Measurements from ENCODE around the gene EFHC2.
A peak's percentile ranks its signal among the peaks of the same experiment; 100 is the strongest.

EFHC2 gene
- long read RNA-seq, donor 1: 0 reads
- long read RNA-seq, donor 2: 0 reads
- long read RNA-seq, donor 3: 0 reads
- long read RNA-seq, donor 4: 0 reads
- long read RNA-seq, donor 5, partial matches to known transcripts: 0 of 2 reads
- long read RNA-seq, donor 5, other reads (novel, unspliced or antisense): 0 of 2 reads
- long read RNA-seq, donor 6: 0 reads
- long read RNA-seq, donor 7: 0 reads
- long read RNA-seq, donor 8, partial matches to known transcripts: 0 of 3 reads
- long read RNA-seq, donor 8, other reads (novel, unspliced or antisense): 0 of 3 reads

- DNase-seq: peak; percentile 45
Observed at GRCh38 chrX:44343412-44344141, at the start of gene EFHC2. TSS of gene EFHC2 (minus strand) at chrX:44343672. CDS start at chrX:44343588, 84 bp downstream.

DNA sequence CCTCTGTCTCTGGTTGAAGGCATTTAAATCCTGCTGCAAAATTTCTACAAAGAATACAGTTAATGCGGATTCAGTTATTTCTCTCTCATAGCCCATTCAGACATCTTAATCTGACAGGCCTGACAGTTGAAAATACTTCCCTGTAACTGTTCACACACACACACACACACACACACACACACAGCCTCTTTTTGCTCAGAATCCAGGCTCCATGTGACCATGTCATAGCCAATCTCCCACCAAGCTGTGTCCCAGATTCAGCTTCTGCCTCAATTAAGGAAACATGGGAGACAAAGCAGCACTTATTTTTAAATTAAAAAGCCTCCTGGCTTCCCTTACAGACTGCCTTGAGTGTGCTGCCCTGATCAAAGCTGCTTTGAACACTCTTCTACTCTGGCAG, 49.3 kb upstream of the EFHC2 start:
- no peak for DNase-seq

DNA sequence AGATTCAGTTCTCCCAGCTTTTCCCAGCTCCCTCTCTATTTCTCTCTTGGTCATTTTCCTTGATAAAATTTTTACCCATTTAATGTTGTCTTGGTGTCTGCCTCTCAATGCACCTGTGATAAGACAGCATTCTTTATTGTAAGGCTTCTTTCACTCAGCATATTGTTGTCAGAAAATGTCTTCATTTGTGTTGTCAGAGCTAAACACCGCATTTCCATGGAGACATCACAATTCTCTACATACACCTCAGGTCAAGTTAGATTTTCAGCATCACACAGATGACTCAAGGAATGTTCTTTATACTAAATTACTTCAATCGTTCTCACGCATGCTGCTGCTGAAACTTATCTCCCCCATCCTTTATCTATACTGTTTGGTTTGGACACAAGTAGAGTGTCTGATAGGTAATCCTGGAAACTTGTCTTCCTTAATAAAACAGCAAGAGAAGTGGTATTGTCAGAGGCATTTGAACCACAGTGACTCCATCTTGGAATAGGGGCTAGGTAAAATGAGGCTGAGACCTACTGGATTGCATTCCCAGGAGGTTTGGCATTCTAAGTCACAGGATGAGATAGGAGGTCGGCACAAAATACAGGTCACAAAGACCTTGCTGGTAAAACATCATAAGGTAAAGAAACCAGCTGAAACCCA, 41.3 kb upstream of the EFHC2 start:
- no peak for DNase-seq

DNA sequence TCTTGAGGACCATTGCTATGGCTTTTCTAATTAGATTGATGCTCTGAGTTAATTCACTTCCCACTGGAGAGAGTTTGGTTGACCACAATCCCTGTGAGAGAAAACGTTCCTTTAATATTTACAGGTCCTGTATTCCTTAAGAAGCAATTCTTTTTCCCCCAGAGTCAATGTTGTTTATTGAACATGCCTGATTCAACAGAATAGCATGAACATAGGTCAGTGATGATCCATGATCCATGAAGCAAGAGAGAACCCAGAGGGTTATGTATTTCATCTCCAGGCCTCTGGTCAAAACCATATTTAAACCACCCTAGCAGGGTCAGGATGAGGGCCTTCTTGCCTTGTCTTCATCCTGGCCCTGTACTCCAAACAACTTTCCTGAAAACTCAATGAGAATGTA, 39.4 kb upstream of the EFHC2 start:
- DNase-seq: no peak

DNA sequence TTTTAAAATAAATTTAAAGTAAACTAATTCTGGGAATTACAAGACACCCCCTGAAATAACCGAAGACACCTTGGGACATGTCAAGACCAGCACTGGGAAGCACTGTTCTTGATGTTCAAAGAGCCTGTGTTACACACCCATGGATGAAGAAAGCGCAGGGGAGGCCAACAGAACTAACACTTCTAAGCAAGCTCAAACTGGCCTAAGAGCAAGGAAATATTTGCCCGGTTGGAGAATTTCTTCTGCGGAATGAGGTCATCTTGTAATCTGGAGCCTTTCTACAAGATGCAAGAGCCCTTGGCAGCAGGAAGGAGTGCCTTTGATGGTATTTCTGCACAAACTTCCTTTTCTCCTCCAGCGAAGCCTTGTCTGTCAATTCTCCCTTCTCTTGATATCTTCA, 9.3 kb upstream of the EFHC2 start:
- no peak for DNase-seq

GRCh38 chrX:44349561-44349960, 6.1 kb upstream of the EFHC2 start:
- no peak for DNase-seq

DNA sequence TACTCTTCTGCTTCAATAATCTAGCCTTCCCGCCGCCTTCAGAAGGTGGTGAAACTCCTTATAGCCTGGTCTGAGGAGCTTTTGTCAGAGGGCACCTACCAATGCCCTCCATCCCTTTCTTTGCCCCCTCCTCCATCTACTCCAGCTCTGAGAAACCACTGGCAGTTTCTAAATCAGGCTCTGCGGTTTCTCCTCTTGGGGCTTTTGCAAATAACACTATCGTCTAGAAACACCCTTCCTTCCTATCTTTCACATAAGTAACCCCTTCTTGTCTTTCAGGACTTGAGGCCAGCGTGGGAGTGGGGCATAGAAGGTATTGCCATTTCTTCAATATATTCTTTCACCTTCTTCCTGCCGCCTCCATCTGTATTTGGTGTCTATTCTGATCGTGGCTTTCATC, 1.2 kb upstream of the EFHC2 start:
- no peak for DNase-seq

DNA sequence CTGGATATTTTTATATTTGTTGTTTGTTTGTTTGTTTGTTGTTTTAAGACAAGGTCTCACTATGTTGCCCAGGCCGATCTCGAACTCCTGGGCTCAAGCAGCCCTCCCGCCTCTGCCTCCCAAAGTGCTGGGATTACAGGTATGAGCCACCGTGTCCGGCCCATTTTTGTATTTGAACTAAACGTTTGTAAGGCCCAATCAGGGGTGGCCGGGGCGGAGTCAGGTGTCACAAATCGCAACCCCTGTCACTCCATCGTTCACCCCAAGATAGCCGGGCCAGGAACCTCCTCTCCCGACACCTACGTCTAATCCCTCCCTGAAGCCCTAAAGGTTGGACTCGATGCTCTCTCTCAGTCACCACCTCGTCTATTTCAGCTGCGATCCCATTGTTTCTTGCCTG, 722 bp upstream of the EFHC2 start:
- DNase-seq: no peak

- no peak for DNase-seq
Observed at GRCh38 chrX:44342866-44343265, 606 bp downstream of the EFHC2 start.

GRCh38 chrX:44338361-44338760, 5.1 kb downstream of the EFHC2 start:
- DNase-seq: no peak

- no peak for DNase-seq
Observed at GRCh38 chrX:44332437-44332836, 11.0 kb downstream of the EFHC2 start.

DNA sequence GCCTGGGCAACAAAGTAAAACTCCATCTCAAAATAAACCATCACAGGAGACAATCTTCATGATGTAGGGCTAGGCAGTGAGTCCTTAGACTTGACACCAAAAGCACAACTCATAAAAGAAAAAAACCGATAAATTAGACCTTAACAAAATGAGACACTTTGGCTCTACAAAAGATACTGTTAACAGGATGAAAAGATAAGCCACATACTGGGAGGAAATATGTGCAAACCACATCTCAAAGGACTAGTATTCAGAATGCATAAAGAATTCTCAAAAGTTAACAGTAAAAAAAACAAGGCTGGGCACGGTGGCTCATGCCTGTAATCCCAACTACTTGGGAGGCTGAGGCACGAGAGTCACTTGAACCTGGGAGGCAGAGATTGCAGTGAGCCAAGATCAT, 13.2 kb downstream of the EFHC2 start:
- DNase-seq: no peak

- DNase-seq: no peak
Observed at GRCh38 chrX:44319550-44319949, 23.9 kb downstream of the EFHC2 start.

GRCh38 chrX:44317181-44317580, 26.3 kb downstream of the EFHC2 start:
- no peak for DNase-seq

DNA sequence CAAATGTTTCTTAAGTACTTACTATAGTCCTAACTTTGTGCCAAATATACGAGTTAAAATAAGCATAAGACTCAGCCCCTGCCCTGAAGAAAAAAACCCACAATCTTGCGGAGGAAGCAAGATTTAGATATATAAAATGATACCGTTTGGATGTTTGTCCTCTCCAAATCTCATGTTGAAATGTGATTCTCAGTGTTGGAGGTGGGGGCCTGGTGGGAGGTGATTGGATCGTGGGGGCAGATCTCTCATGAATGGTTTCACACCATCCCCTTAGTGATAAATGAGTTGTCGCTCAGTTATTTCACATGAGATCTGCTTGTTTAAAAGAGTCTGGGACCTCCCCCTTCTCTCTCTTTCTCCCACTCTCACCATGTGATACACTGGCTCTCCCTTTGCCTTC, 28.7 kb downstream of the EFHC2 start:
- no peak for DNase-seq

GRCh38 chrX:44314259-44314734, 29.2 kb downstream of the EFHC2 start:
- no peak for DNase-seq

DNA sequence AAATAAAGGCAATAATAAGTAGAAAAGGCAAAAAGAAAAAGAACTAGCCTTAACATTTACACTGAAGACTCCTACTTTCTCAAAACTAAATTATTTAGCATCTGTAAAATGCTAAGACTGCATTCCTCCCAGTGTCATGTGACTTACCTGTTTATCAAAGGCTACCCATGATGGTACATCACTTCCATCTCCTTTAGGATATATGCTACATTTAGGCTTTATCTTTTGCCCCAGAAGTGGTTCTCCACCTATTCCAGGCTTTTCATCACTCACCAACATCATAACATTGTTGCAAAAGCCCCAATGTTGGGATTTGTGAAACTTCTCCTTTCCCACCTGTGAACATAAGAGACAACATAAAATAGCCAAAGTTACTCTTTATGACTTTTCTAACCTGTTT, 31.1 kb downstream of the EFHC2 start:
- no peak for DNase-seq

- DNase-seq: no peak
Observed at GRCh38 chrX:44310227-44310626, 33.2 kb downstream of the EFHC2 start.

GRCh38 chrX:44308869-44309268, 34.6 kb downstream of the EFHC2 start:
- DNase-seq: no peak

- no peak for DNase-seq
Observed at GRCh38 chrX:44306356-44306755, 37.1 kb downstream of the EFHC2 start.

DNA sequence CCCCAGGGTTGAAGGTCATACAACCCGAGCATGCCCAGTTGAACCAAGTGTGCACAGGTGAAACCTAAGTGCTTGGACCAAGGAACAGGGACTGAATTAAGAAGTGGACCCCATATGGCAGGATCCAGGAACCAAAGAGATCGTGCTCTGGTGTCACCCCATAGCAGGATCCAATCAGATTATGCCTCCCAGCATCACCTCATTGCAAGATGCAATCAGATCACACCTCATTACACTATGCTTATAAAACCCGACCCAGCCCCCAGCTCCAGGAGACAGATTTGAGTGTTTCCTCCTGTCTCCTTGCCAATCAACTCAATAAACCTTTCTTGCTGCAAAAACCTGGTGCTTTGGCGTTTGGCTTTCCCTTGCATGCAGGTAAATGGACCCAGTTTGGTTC, 37.6 kb downstream of the EFHC2 start:
- DNase-seq: no peak

GRCh38 chrX:44303119-44303518, 40.4 kb downstream of the EFHC2 start:
- no peak for DNase-seq

GRCh38 chrX:44299177-44299576, 44.3 kb downstream of the EFHC2 start:
- DNase-seq: no peak
